ENCODE data around the gene EPC2. TPM values are rescaled to one million over a fixed set of nuclear protein-coding genes. Genes with fewer than 3 reads are reported as not detected.
A peak's percentile ranks its signal among the peaks of the same experiment; 100 is the strongest.

The EPC2 gene
- total and polyA plus RNA-seq, 4 donors = 11.1 to 43.6 (median 27.6) TPM

- H3K27ac ChIP-seq (ENCODE audit: low read depth in 1 of 2, low read length in 2 of 2) = no peak overlapping the region
- no peak overlapping the region for H3K4me3 ChIP-seq (ENCODE audit: low read length in 2 of 2)
- 36 to 38% methylated on average over 6 of the region's 6 CpGs for WGBS, 2 donors
- H3K36me3 ChIP-seq (ENCODE audit: control insufficient read depth in 1 of 2, insufficient read depth in 2 of 2, low read length in 1 of 2) = no peaks in the 10 kb centered on the region
- ATAC-seq (ENCODE audit: low FRiP score) (no peak), DNase-seq (no peak)
- H3K9me3 ChIP-seq (ENCODE audit: control insufficient read depth, low read length) = no peaks in the 10 kb centered on the region
- no peaks in the 10 kb centered on the region for H3K27me3 ChIP-seq (ENCODE audit: control insufficient read depth in 1 of 2, insufficient read depth in 2 of 2, low read length in 1 of 2)
- H3K4me1 ChIP-seq (ENCODE audit: control insufficient read depth in 1 of 2, insufficient read depth in 2 of 2, low read length in 2 of 2) = no peaks in the 10 kb centered on the region
- intact Hi-C loops (cut with DNase I) = no loop called here
Observed at GRCh38 chr2:148814143-148814859, 169.8 kb downstream of the EPC2 start.

DNA sequence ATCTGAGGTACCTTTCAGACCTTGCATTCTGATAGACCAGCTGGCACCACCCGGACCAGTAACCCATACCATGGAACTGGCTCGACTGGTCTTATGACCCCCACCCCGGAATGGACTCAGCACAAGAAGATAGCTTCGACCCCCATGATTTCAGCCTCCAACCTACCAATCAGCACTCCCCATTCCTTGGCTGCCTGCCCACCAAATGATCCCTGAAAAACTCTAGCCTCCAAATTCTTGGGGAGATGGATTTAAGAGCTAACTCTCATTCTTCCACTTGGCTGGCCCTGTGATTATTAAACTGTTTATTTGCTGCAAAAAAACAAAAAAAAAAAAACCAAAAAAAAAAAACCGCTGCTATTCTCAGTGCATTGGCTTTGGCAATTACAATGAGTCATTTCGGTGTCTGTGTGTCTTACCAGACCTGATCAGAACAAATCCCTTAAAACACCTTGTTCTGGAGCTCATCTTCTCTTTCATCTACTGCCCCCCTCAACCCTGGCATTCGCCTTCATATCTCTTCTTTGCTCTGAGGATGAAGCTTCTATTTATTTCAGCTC is 170.4 kb downstream of the EPC2 start:
- intact Hi-C loops (cut with DNase I) = no loop called here
- ATAC-seq (ENCODE audit: low FRiP score) (no peak), DNase-seq (no peak)
- Histone ChIP-seq H3K9me3 (ENCODE audit: control insufficient read depth, low read length) (no peaks in the 10 kb centered on the region), H3K4me3 (ENCODE audit: low read length in 2 of 2) (no peak overlapping the region), H3K4me1 (ENCODE audit: control insufficient read depth in 1 of 2, insufficient read depth in 2 of 2, low read length in 2 of 2) (no peaks in the 10 kb centered on the region), H3K27ac (ENCODE audit: low read depth in 1 of 2, low read length in 2 of 2) (no peak overlapping the region), H3K36me3 (ENCODE audit: control insufficient read depth in 1 of 2, insufficient read depth in 2 of 2, low read length in 1 of 2) (no peaks in the 10 kb centered on the region), H3K27me3 (ENCODE audit: control insufficient read depth in 1 of 2, insufficient read depth in 2 of 2, low read length in 1 of 2) (no peaks in the 10 kb centered on the region)
- WGBS, 2 donors = 70 to 72% methylated on average over 7 of the region's 7 CpGs

- intact Hi-C loops (cut with DNase I) = no loop called here
- DNase-seq = no peak
- H3K4me1 ChIP-seq (ENCODE audit: control insufficient read depth in 1 of 2, insufficient read depth in 2 of 2, low read length in 2 of 2) = no peaks in the 10 kb centered on the region
Observed at GRCh38 chr2:148816176-148816575, 171.6 kb downstream of the EPC2 start.

GRCh38 chr2:148817210-148817708 is 172.7 kb downstream of the EPC2 start:
- intact Hi-C loops (cut with DNase I) = no loop called here
- WGBS, 2 donors = 0 to 1% methylated on average over 8 of the region's 8 CpGs
- DNase-seq (no peak), ATAC-seq (ENCODE audit: low FRiP score) (peak; percentile 47)
- Histone ChIP-seq H3K27me3 (ENCODE audit: control insufficient read depth in 1 of 2, insufficient read depth in 2 of 2, low read length in 1 of 2) (no peaks in the 10 kb centered on the region), H3K9me3 (ENCODE audit: control insufficient read depth, low read length) (no peaks in the 10 kb centered on the region), H3K4me3 (ENCODE audit: low read length in 2 of 2) (no peak overlapping the region), H3K4me1 (ENCODE audit: control insufficient read depth in 1 of 2, insufficient read depth in 2 of 2, low read length in 2 of 2) (no peaks in the 10 kb centered on the region), H3K27ac (ENCODE audit: low read depth in 1 of 2, low read length in 2 of 2) (no peak overlapping the region), H3K36me3 (ENCODE audit: control insufficient read depth in 1 of 2, insufficient read depth in 2 of 2, low read length in 1 of 2) (no peaks in the 10 kb centered on the region)

More at GRCh38 chr2:148816176-148816575, 171.6 kb downstream of the EPC2 start:
- 95 to 96% methylated on average over 6 of the region's 6 CpGs for WGBS, 2 donors
- H3K27ac ChIP-seq (ENCODE audit: low read depth in 1 of 2, low read length in 2 of 2) = no peak overlapping the region
- H3K36me3 ChIP-seq (ENCODE audit: control insufficient read depth in 1 of 2, insufficient read depth in 2 of 2, low read length in 1 of 2) = no peaks in the 10 kb centered on the region
- H3K9me3 ChIP-seq (ENCODE audit: control insufficient read depth, low read length) = no peaks in the 10 kb centered on the region
- H3K27me3 ChIP-seq (ENCODE audit: control insufficient read depth in 1 of 2, insufficient read depth in 2 of 2, low read length in 1 of 2) = no peaks in the 10 kb centered on the region
- ATAC-seq (ENCODE audit: low FRiP score) = no peak
- no peak overlapping the region for H3K4me3 ChIP-seq (ENCODE audit: low read length in 2 of 2)

- intact Hi-C loops (cut with DNase I) = no loop called here
- no peak for DNase-seq
- no peaks in the 10 kb centered on the region for H3K4me1 ChIP-seq (ENCODE audit: control insufficient read depth in 1 of 2, insufficient read depth in 2 of 2, low read length in 2 of 2)
Observed at GRCh38 chr2:148819019-148819585, 174.6 kb downstream of the EPC2 start.

DNA sequence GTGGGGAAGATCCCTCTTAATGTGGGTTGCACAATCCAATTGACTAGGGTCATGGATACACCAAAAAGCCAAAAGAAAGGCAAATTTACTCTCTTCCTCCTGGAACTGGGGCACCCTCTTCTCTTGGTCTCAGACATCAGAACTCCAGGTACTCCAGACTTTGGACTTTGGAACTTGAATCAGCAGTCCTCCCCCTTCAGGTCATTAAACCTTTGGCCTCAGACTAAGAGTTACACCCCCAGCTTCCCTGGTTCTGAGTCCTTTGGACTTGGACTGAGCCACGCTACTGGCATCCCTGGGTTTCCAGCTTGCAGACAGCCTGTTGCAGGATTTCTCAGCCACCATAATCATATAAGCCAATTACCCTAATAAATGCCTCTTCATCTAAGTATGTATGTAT is 179.6 kb downstream of the EPC2 start:
- H3K27me3 ChIP-seq (ENCODE audit: control insufficient read depth in 1 of 2, insufficient read depth in 2 of 2, low read length in 1 of 2) = no peaks in the 10 kb centered on the region
- no peaks in the 10 kb centered on the region for H3K36me3 ChIP-seq (ENCODE audit: control insufficient read depth in 1 of 2, insufficient read depth in 2 of 2, low read length in 1 of 2)
- ATAC-seq (ENCODE audit: low FRiP score) (no peak), DNase-seq (no peak)
- WGBS, 2 donors = 89 to 94% methylated on average over 1 of the region's 1 CpG
- H3K4me3 ChIP-seq (ENCODE audit: low read length in 2 of 2) = no peak overlapping the region
- H3K4me1 ChIP-seq (ENCODE audit: control insufficient read depth in 1 of 2, insufficient read depth in 2 of 2, low read length in 2 of 2) = no peaks in the 10 kb centered on the region
- H3K27ac ChIP-seq (ENCODE audit: low read depth in 1 of 2, low read length in 2 of 2) = no peak overlapping the region
- H3K9me3 ChIP-seq (ENCODE audit: control insufficient read depth, low read length) = peaks cover 4% of the 10 kb centered on the region
- intact Hi-C loops (cut with DNase I) = no loop called here

More at GRCh38 chr2:148819019-148819585, 174.6 kb downstream of the EPC2 start:
- WGBS, 2 donors = 63 to 68% methylated on average over 4 of the region's 4 CpGs
- Histone ChIP-seq H3K4me3 (ENCODE audit: low read length in 2 of 2) (no peak overlapping the region), H3K36me3 (ENCODE audit: control insufficient read depth in 1 of 2, insufficient read depth in 2 of 2, low read length in 1 of 2) (no peaks in the 10 kb centered on the region), H3K27ac (ENCODE audit: low read depth in 1 of 2, low read length in 2 of 2) (no peak overlapping the region), H3K27me3 (ENCODE audit: control insufficient read depth in 1 of 2, insufficient read depth in 2 of 2, low read length in 1 of 2) (no peaks in the 10 kb centered on the region), H3K9me3 (ENCODE audit: control insufficient read depth, low read length) (no peaks in the 10 kb centered on the region)
- ATAC-seq (ENCODE audit: low FRiP score) = no peak

GRCh38 chr2:148826791-148827190 is 182.2 kb downstream of the EPC2 start:
- no peaks in the 10 kb centered on the region for H3K4me1 ChIP-seq (ENCODE audit: control insufficient read depth in 1 of 2, insufficient read depth in 2 of 2, low read length in 2 of 2)
- no peak for ATAC-seq (ENCODE audit: low FRiP score)
- no peaks in the 10 kb centered on the region for H3K36me3 ChIP-seq (ENCODE audit: control insufficient read depth in 1 of 2, insufficient read depth in 2 of 2, low read length in 1 of 2)
- H3K9me3 ChIP-seq (ENCODE audit: control insufficient read depth, low read length) = peaks cover 4% of the 10 kb centered on the region
- intact Hi-C loops (cut with DNase I) = no loop called here
- no peak overlapping the region for H3K27ac ChIP-seq (ENCODE audit: low read depth in 1 of 2, low read length in 2 of 2)
- H3K4me3 ChIP-seq (ENCODE audit: low read length in 2 of 2) = no peak overlapping the region
- H3K27me3 ChIP-seq (ENCODE audit: control insufficient read depth in 1 of 2, insufficient read depth in 2 of 2, low read length in 1 of 2) = no peaks in the 10 kb centered on the region
- DNase-seq = no peak

DNA sequence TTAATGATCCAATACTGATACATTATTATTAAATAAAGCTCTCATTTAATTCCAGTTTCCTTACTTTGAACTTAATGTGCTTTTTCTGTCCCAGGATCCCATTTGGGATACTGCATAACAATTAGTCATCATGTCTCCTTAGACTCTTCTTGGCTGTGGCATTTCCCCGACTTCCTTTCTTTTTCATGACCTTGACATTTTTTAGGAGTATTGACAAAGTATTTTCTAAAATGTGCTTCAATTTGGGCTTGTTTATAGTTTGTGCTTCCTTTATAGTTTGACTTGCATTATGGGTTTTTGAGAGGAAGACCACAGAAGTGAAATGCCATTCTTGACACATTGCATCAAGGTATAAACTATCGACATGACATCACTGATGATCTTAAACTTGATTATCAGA is 184.4 kb downstream of the EPC2 start:
- WGBS, 2 donors = 76 to 87% methylated on average over 2 of the region's 2 CpGs

DNA sequence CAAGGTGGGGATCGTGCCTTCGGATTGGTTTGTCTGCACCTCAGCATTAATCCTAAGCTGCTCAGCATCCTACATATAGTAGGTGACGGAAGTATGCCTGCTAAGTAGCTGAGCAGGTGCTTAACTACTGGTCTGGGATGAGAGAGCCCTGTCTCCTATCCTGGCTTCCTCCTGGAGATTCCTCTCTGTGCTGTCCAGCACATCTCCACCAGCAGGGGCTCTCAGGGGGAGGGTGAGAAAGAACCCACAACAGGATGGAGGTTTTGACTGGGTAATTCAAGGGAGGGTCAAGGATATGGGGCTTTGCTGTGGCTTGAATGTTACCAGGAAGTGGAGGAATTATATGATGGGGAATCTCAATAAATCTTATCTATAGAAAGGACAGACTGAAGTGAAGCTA is 185.1 kb downstream of the EPC2 start:
- Histone ChIP-seq H3K4me3 (ENCODE audit: low read length in 2 of 2) (no peak overlapping the region), H3K4me1 (ENCODE audit: control insufficient read depth in 1 of 2, insufficient read depth in 2 of 2, low read length in 2 of 2) (no peaks in the 10 kb centered on the region), H3K36me3 (ENCODE audit: control insufficient read depth in 1 of 2, insufficient read depth in 2 of 2, low read length in 1 of 2) (no peaks in the 10 kb centered on the region), H3K9me3 (ENCODE audit: control insufficient read depth, low read length) (peaks cover 4% of the 10 kb centered on the region), H3K27ac (ENCODE audit: low read depth in 1 of 2, low read length in 2 of 2) (no peak overlapping the region), H3K27me3 (ENCODE audit: control insufficient read depth in 1 of 2, insufficient read depth in 2 of 2, low read length in 1 of 2) (no peaks in the 10 kb centered on the region)
- intact Hi-C loops (cut with DNase I) = no loop called here
- WGBS, 2 donors = 75 to 88% methylated on average over 3 of the region's 3 CpGs
- DNase-seq = no peak
- ATAC-seq (ENCODE audit: low FRiP score) = no peak

More for the DNA sequence above, 184.4 kb downstream of the EPC2 start:
- intact Hi-C loops (cut with DNase I) = no loop called here
- ATAC-seq (ENCODE audit: low FRiP score) (no peak), DNase-seq (no peak)
- Histone ChIP-seq H3K4me3 (ENCODE audit: low read length in 2 of 2) (no peak overlapping the region), H3K27me3 (ENCODE audit: control insufficient read depth in 1 of 2, insufficient read depth in 2 of 2, low read length in 1 of 2) (no peaks in the 10 kb centered on the region), H3K4me1 (ENCODE audit: control insufficient read depth in 1 of 2, insufficient read depth in 2 of 2, low read length in 2 of 2) (no peaks in the 10 kb centered on the region), H3K27ac (ENCODE audit: low read depth in 1 of 2, low read length in 2 of 2) (no peak overlapping the region), H3K9me3 (ENCODE audit: control insufficient read depth, low read length) (peaks cover 4% of the 10 kb centered on the region), H3K36me3 (ENCODE audit: control insufficient read depth in 1 of 2, insufficient read depth in 2 of 2, low read length in 1 of 2) (no peaks in the 10 kb centered on the region)
